HG03460 (cell line): ENCODE results near the gene CASP5.
"Not testable (repeated sequence)": the region's sequence is repeated elsewhere in the genome, so short reads cannot be mapped to it uniquely, and the experiment has no call there.

Experiments
- ATAC-seq: cut with Tn5 transposase; IDR thresholded peaks from one replicate; pipeline ENCODE4 v1.9.1; 2021; ENCODE audit not compliant: unreplicated experiment

The CASP5 gene

GRCh38 chr11:105023003-105023402 is at the start of gene CASP5:
Gene CASP5, minus strand, starts transcription at chr11:105023168. Its CDS starts 32 bp downstream, at chr11:105023136.
- no peak for ATAC-seq

- not testable (repeated sequence) for ATAC-seq
Measured at GRCh38 chr11:105072080-105072479, 49.1 kb upstream of the CASP5 start.

DNA sequence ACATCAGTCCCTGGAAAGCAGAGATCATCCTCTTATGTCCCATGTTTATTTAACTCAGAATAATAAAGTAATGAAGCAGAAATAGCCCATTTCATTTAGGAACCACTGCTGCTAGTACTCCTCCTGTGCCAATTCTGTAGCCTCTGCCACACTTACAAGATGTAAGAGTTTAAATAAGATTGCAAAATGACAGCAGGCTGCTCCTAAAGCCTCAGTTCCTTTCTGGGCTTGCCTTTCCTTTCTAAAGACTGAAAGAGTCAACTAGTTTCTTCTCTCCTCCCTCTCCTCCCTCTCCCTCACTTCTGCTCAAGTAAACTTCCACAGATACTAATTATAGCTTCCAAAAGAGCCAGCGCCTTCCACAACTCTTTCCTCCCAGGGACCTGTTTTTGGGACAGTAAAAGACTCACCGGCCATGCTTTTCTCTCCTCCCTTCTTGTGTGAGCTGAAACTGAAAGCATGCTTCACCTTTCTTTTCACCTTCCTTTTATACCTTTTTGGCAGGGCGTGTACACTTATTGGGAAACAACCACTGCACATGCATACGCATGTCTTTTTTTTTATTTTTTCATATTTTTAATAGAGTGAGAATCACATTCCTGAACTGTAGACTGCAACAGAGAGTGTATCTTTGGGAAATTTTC is 48.2 kb upstream of the CASP5 start:
- ATAC-seq = no peak

GRCh38 chr11:105070306-105070705 is 47.3 kb upstream of the CASP5 start:
- no peak for ATAC-seq

DNA sequence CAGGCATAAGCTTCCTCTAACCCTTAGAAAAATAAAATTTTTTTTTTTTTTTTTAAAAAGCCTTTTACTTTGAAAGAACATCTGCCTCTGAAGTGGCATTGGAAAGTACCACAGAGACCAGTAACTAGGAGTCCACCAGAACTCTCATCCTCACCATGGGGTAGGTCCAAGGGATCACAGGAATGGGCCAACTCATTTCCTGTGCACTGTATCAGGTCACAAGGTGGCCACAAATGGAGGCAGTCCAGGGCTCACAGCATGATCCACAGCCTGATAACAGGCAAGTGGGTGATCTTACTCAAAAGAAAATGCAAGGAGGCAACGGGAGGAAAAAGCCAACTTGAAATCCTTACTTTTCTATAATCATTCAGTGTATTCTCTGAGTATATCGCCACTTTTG is 46.8 kb upstream of the CASP5 start:
- ATAC-seq = not testable (repeated sequence)

DNA sequence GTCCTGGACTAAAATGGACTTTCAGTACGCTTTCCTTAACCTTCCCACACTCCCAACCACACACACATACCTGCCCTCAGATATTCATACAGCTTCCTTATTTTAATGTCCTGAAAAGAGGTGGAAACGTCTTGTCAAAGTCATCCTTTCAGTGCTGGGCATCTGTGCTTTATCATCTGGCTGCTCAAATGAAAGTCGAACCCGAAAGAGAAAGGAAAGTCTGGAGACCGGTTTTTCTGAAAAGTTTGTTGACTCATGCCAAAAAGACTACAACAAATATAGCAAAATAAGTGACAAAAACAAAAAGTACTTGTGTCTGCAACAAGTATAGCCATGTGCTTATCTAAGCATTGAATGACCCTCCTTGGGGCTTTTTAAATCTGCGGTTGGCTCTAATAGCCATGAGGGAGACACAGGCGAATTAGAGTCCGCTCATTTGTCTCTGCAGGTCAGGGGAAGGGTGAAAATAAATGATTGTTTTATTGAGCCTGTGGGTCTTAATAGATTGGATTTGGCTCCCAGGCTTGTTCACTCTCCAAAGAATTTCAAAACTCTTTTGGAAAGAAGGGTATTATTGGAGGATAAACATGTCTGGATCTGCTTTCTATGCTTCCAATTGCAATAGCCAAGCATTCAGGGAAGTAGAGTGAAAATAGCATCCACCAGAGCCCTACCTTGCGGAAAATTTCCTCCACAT is 40.4 kb upstream of the CASP5 start:
- ATAC-seq = not testable (repeated sequence)

DNA sequence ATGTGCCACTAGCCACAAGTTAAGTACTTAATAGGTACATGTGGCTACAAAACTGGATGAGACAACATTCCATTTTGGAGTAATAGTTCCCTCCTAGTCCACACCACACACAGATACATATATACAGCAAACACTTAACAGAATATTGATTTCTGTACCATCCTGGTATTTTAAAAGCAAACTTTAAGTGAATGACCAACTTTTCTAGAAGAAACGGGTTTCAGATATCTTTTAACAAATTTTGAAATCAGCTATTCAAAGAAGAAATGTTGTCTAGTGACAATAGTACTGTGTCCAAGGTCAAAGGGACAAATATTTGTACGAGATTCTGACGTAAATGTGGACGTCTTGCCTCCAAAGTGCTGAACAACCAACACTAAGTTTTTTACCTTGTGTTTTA is 34.5 kb upstream of the CASP5 start:
- no peak for ATAC-seq

GRCh38 chr11:105056446-105056845 is 33.5 kb upstream of the CASP5 start:
- ATAC-seq = no peak

GRCh38 chr11:105054723-105055493 is 31.9 kb upstream of the CASP5 start:
- no peak for ATAC-seq

GRCh38 chr11:105052487-105052886 is 29.5 kb upstream of the CASP5 start:
- ATAC-seq = no peak

DNA sequence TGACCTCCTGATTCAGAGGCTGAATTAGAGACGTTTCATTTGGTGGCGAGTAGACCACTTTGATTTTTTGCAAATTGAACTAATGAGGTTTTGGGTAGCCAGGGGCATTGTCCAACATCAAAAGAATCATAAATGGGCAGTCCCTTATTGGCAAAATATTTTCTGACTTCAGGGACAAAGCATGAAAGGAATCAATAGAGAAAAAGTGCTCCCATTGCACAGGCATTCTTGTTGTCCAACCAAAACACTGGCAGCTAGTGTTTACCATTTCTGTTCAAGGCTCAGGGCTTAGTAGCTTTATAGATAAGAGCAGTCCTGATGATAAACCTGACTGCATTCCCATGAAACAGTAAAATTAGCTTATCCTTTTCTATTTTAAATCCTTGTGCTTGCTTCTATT is 28.6 kb upstream of the CASP5 start:
- no peak for ATAC-seq

- ATAC-seq = no peak
Measured at GRCh38 chr11:105049481-105049880, 26.5 kb upstream of the CASP5 start.

GRCh38 chr11:105046898-105047579 is 24.1 kb upstream of the CASP5 start:
- no peak for ATAC-seq

DNA sequence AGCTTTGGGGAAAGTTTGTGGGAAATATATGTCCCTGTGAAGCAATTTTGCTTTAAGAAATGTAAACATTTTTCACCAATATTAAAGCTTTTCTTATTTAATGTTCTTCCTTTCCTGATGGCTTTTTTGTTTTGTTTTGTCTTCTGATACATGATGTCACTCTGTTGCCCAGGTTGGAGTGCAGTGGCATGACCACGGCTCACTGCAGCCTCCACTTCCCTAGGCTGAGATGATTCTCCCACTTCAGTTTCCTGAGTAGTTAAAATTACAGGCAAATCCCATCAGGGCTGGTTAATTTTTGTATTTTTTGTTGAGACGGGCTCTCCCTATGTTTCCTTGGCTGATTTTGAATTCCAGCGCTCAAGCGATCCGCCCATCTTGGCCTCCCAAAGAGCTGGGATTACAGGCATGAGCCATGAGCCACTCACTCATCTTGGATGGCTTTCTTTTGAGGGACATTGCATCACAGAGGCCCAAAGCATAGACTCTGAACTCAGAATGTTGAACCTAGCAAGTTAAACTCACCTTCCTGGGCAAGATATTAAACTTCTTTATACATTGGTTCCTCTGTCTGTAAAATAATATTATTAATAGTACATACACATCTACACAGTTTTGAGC is 22.8 kb upstream of the CASP5 start:
- no peak for ATAC-seq

DNA sequence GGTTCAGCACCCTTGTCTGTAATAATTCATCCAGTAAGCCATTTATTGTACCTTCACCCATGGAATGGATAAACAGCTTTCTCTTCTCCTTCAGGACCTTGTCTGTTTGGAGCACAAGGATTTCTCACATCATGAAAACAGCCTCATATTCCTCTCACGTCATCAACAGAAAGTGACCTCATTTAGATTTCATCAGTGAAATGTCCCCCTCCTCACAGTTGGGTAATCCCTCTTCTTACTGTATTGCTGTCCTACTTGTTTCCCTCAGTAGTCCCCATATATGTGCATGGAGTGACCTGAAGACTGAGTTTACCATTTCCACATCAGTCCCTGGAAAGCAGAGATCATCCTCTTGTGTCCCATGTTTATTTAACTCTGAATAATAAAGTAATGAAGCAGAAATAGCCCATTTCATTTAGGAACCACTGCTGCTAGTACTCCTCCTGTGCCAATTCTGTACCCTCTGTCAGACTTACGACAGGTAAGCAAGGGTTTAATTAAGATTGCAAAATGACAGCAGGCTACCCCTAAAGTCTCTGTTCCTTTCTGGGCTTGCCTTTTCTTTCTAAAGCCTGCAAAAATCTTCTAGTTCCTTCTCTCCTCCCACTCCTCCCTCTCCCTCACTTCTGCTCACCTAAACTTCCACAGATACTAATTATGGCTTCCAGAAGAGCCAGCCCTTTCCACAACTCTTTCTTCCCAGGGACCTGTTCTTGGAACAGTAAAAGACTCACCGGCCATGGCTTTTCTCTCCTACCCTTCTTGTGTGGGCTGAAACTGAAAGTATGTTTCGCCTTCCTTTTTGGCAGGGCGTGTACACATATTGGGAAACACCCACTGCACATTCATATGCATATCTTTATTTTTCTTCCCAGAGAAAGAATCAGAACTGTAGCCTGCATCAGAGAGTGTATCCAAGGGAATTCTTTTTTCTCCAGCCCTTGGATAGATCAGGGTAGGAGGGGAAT is 21.9 kb upstream of the CASP5 start, which contains the start of gene CARD16:
TSS of gene CARD16 (minus strand) at position 779 of the 968 bp plus-strand sequence. CDS start at position 741, 38 bp downstream.
- peak; percentile 99 for ATAC-seq

- no peak for ATAC-seq
Measured at GRCh38 chr11:105042178-105042577, 19.2 kb upstream of the CASP5 start.

GRCh38 chr11:105040703-105041102 is 17.7 kb upstream of the CASP5 start:
- ATAC-seq = no peak

- ATAC-seq = peak; percentile 93
Measured at GRCh38 chr11:105034813-105035620, 12.0 kb upstream of the CASP5 start, which contains the start of gene CASP1. Gene CASP1, minus strand, starts transcription at chr11:105035144. Its CDS starts 31 bp downstream, at chr11:105035113.

DNA sequence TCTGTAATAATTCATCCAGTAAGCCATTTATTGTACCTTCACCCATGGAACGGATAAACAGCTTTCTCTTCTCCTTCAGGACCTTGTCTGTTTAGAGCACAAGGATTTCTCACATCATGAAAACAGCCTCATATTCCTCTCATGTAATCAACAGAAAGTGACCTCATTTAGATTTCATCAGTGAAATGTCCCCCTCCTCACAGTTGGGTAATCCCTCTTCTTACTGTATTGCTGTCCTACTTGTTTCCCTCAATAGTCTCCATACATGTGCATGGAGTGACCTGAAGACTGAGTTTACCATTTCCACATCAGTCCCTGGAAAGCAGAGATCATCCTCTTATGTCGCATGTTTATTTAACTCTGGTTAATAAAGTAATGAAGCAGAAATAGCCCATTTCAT is 11.4 kb upstream of the CASP5 start:
- peak; percentile 9 for ATAC-seq
